ENCODE data around the gene DHX38. TPM values are rescaled to one million over a fixed set of nuclear protein-coding genes. Genes with fewer than 3 reads are reported as not detected.

The DHX38 gene
- total and polyA plus RNA-seq, 2 donors (not counting 3 experiments of a cell fraction or from before 2014, with no cell fraction given), result 47.3 to 78.6 TPM

DNA sequence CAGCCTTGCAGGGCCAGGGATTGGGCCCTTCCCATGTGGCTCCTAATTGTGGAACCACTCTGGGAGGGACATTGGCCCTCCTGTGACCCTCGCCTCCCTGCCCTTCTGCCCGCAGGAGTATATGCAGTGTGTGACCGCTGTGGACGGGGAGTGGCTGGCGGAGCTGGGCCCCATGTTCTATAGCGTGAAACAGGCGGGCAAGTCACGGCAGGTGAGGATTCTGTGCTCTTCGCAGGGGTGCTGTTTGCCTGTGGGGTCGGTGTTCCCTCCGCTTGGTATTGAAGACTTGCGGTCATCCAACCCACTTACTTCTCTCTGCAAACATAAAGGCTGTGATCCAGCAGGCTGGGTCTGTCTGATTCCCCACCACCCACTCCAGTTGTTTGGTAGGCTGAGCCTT is 15.7 kb downstream of the DHX38 start:
- H3K4me1 ChIP-seq (ENCODE audit: control insufficient read depth, extremely low read depth, insufficient read depth, low read length), result no peaks in the 10 kb centered on the region
- H3K4me2 ChIP-seq (ENCODE audit: insufficient read depth, low read length), result no peak overlapping the region
- BruUV-seq (replicated peaks), result no TSS peak
- DNase-seq (ENCODE audit: low read depth, low spot score) (no peak), FAIRE-seq (no peak)
- H3K27ac ChIP-seq (ENCODE audit: insufficient read depth, low read depth, low read length), result no peak overlapping the region
- no peaks in the 10 kb centered on the region for H3K9me1 ChIP-seq (replicated peaks; ENCODE audit: control insufficient read depth, extremely low read depth, insufficient read depth, low read length)
- no peaks in the 10 kb centered on the region for H3K9me3 ChIP-seq (replicated peaks; ENCODE audit: control insufficient read depth, insufficient read depth, low read length)
- H3K4me3 ChIP-seq (replicated peaks in 1 of 3; ENCODE audit: insufficient read depth in 1 of 3, low read depth in 1 of 3, low read length in 3 of 3), result no peak overlapping the region
- intact Hi-C loops (cut with micrococcal nuclease) (no loop called here), dilution Hi-C loops (cut with MboI; ENCODE audit: extremely low pct_ligation_motif_present, low sequenced_read_pairs) (no loop called here)
- no peaks in the 10 kb centered on the region for H3K27me3 ChIP-seq (ENCODE audit: control insufficient read depth in 2 of 2, insufficient read depth in 2 of 2, low read length in 2 of 2)
- ChIA-PET CTCF (no interaction called here), POLR2A (no interaction called here)
- H2AFZ ChIP-seq (ENCODE audit: low read depth, low read length), result no peak overlapping the region
- no peaks in the 10 kb centered on the region for H3K79me2 ChIP-seq (ENCODE audit: control insufficient read depth, insufficient read depth, low read length)
- no peaks in the 10 kb centered on the region for H4K20me1 ChIP-seq (replicated peaks; ENCODE audit: control insufficient read depth, extremely low read depth, insufficient read depth, low read length)
- H3K9ac ChIP-seq (replicated peaks; ENCODE audit: extremely low read depth, insufficient read depth, low read length), result no peak overlapping the region
- TF ChIP-seq FOS (IDR thresholded peaks at IDR 0.05; ENCODE audit: borderline replicate concordance, insufficient read depth, low read length), result no peak
- TF ChIP-seq, protein P1, sequence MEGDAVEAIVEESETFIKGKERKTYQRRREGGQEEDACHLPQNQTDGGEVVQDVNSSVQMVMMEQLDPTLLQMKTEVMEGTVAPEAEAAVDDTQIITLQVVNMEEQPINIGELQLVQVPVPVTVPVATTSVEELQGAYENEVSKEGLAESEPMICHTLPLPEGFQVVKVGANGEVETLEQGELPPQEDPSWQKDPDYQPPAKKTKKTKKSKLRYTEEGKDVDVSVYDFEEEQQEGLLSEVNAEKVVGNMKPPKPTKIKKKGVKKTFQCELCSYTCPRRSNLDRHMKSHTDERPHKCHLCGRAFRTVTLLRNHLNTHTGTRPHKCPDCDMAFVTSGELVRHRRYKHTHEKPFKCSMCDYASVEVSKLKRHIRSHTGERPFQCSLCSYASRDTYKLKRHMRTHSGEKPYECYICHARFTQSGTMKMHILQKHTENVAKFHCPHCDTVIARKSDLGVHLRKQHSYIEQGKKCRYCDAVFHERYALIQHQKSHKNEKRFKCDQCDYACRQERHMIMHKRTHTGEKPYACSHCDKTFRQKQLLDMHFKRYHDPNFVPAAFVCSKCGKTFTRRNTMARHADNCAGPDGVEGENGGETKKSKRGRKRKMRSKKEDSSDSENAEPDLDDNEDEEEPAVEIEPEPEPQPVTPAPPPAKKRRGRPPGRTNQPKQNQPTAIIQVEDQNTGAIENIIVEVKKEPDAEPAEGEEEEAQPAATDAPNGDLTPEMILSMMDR (IDR thresholded peaks at IDR 0.05; ENCODE audit: extremely low read depth in 1 of 2, insufficient read depth in 1 of 2, low read depth in 1 of 2, low read length in 2 of 2), result no peak
- TF ChIP-seq MYC (IDR thresholded peaks at IDR 0.05; ENCODE audit: low read depth, low read length), result no peak
- TF ChIP-seq GATA2 (IDR thresholded peaks at IDR 0.05; ENCODE audit: insufficient read depth, insufficient read length, low read depth, low read length), result no peak
- no peak for TF ChIP-seq EZH2 (IDR thresholded peaks at IDR 0.05; ENCODE audit: borderline replicate concordance, low read depth, low read length, severe bottlenecking)
- no peak for TF ChIP-seq POLR2AphosphoS5 (IDR thresholded peaks at IDR 0.05; ENCODE audit: insufficient read depth, low read depth, low read length)
- TF ChIP-seq, protein P2, sequence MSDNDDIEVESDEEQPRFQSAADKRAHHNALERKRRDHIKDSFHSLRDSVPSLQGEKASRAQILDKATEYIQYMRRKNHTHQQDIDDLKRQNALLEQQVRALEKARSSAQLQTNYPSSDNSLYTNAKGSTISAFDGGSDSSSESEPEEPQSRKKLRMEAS (IDR thresholded peaks at IDR 0.05; ENCODE audit: insufficient read depth, insufficient read length), result no peak
- H3K36me3 ChIP-seq (ENCODE audit: control insufficient read depth in 2 of 2, extremely low read depth in 1 of 2, insufficient read depth in 2 of 2, low read length in 2 of 2), result peaks cover 29 to 69% of the 10 kb centered on the region in 2 experiments
